Ovary (tissue), 3 donors: Measurements from ENCODE around the gene TNIP1.

Experiments
- POLR2A ChIP-seq: fragments of 450-650 bp; IDR thresholded peaks from one replicate; pipeline ENCODE4 v1.6.1; 2017; ENCODE audit warnings: antibody characterized with exemption, mild to moderate bottlenecking, moderate library complexity
- TF ChIP-seq, protein P1 (sequence below), 3 donors: fragments of 450-650 bp in 2 of 3; fragments of 200-600 bp in 1 of 3; IDR thresholded peaks; one replicate each; pipeline versions ENCODE4 v1.5.1 to v1.8.0; 2016 to 2022; ENCODE audit warnings: antibody characterized with exemption in 3 of 3, mild to moderate bottlenecking in 1 of 3
- donor health status: DM: no; HTN: no; CAD: no.

DNA sequence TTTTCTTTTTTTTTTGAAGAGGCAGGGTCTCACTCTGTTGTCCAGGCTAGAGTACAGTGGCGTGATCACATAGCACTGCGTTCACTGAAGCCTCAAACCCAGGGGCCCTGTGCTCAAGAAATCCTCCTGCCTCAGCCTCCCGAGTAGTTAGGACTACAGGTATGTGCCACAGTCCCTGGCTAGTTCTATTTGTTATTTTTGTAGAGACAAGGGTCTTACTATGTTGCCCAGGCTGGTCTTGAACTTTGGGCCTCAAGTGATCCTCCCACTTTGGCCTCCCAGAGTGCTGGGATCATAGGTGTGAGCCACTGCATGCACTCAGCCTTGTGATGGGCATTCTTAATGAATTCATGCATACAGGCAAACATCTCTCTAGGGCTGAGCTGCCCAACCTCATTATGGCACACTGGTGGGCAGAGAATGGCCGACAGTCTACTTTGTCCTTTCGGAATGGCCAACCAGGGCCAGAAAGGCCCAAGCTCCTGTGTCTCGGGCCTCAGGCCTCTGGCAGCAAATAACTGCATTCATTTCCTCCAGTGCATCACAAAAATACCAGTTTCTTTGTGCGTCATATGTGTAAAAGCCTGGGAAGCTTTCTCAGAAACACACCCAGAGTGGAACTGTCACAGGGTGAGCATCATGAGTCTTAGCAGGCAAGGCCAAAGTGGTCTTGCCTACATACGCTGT is 49.5 kb upstream of the TNIP1 start:
- no peak for TF ChIP-seq POLR2A
- TF ChIP-seq, protein P1, sequence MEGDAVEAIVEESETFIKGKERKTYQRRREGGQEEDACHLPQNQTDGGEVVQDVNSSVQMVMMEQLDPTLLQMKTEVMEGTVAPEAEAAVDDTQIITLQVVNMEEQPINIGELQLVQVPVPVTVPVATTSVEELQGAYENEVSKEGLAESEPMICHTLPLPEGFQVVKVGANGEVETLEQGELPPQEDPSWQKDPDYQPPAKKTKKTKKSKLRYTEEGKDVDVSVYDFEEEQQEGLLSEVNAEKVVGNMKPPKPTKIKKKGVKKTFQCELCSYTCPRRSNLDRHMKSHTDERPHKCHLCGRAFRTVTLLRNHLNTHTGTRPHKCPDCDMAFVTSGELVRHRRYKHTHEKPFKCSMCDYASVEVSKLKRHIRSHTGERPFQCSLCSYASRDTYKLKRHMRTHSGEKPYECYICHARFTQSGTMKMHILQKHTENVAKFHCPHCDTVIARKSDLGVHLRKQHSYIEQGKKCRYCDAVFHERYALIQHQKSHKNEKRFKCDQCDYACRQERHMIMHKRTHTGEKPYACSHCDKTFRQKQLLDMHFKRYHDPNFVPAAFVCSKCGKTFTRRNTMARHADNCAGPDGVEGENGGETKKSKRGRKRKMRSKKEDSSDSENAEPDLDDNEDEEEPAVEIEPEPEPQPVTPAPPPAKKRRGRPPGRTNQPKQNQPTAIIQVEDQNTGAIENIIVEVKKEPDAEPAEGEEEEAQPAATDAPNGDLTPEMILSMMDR (IDR thresholded peaks at IDR 0.05), result no peak
